ENCODE results near the gene CASP3. TPM values are rescaled to one million over a fixed set of nuclear protein-coding genes. Genes with fewer than 3 reads are reported as not detected.

Gene CASP3
- total RNA-seq, 2 experiments from 2014 or later = 27.5 to 27.9 TPM

DNA sequence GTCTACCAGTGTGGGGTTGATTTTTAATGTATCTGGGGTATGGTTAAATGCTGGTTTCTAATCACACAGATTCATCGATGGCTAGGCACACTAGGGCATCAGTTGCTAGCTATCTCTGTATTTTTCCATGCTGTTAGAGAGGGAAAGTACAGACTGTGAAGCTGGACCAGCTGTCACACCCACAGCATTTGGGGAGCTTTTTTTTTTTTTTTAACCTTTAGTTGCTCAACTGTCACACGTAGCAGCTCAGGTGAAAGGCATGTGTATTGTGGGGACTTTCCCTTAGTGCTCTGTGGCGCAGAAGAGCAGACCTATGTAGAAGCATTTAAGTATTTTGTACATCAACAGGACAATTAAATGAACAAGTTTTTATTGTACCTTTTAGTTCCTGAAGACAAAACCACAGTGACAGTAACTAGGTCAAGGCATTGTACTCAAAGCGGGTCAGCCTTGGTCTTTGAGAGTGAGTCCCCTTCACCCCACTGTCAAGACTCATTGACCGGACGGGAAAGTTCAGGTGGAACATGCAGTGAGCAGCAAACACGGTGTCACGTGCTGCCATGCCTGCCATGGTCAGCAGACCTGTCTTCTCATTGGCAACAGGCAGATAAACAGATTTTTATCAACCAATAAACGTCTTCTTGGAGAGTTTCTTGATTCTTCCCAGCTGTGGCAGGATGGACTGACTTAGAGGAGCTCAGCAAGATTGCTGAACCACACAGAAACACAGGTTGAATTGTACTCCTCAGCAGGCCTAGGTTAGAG lies 65.3 kb downstream of the CASP3 start:
- intact Hi-C loops (cut with micrococcal nuclease) = loop anchor here (2.0 kb wide), 5 partner anchors 49 to 303 kb away; partner anchors contain the start of genes CASP3, IRF2 and PRIMPOL
- Mint-ChIP-seq H3K9me3 (peaks cover 17% of the 10 kb centered on the region), H3K27ac (peak overlapping the region; percentile 20), H3K27me3 (ENCODE audit: low read depth) (no peaks in the 10 kb centered on the region), H3K4me3 (no peak overlapping the region), H3K36me3 (ENCODE audit: low read depth) (no peaks in the 10 kb centered on the region), H3K4me1 (ENCODE audit: low read depth) (peaks cover 25% of the 10 kb centered on the region)
- peak; percentile 62 for DNase-seq
- CTCF ChIA-PET = interaction anchor here (0.5 to 1.2 kb wide), 5 partner anchors 10 to 1120 kb away, joined by 3 to 5 read pairs (median 4); no protein-coding TSS in a partner anchor

Other genes starting within 250 kb of the CASP3 start
- gene IRF2, start 174.9 kb downstream of the CASP3 start, total RNA-seq = 10 to 100 TPM; 37.3 to 38.3 TPM
- gene PRIMPOL, start 291 bp upstream of the CASP3 start, total RNA-seq = 10 to 100 TPM; 17.9 to 18.1 TPM
- 10 to 100 TPM; 78.7 to 91.5 TPM for gene CENPU, start 84.6 kb upstream of the CASP3 start, total RNA-seq
- gene ACSL1, start 176.5 kb upstream of the CASP3 start, total RNA-seq = 10 to 100 TPM; 29.8 to 31.9 TPM

Measured in activated naive CD4-positive, alpha-beta T cell treated with anti-CD3 and anti-CD28 coated beads for 36 hours (primary cell).